Fibroblast of skin of right quadriceps (primary cell): ENCODE results near the gene FBXO11.

ENCODE experiments used
- DNase-seq: peaks from one replicate; pipeline ENCODE4 v3.0.0-alpha.2; 2013

FBXO11 gene

GRCh38 chr2:47782671-47783485 lies 123.4 kb downstream of the FBXO11 start, which contains the start of gene MSH6:
Gene MSH6, plus strand, starts transcription at chr2:47783145. Its CDS starts 89 bp downstream, at chr2:47783234.
- peak; percentile 90 for DNase-seq

GRCh38 chr2:47782381-47782670 lies 124.0 kb downstream of the FBXO11 start:
- no peak for DNase-seq

- DNase-seq = no peak
Observed at GRCh38 chr2:47779426-47779790, 126.9 kb downstream of the FBXO11 start.

- no peak for DNase-seq
Observed at GRCh38 chr2:47778698-47779425, 127.4 kb downstream of the FBXO11 start.

- DNase-seq = no peak
Observed at GRCh38 chr2:47777277-47777937, 128.9 kb downstream of the FBXO11 start.

GRCh38 chr2:47774567-47774966 lies 131.7 kb downstream of the FBXO11 start:
- DNase-seq = no peak

- DNase-seq = no peak
Observed at GRCh38 chr2:47772343-47772742, 134.0 kb downstream of the FBXO11 start.

GRCh38 chr2:47771211-47771610 lies 135.1 kb downstream of the FBXO11 start:
- DNase-seq = peak; percentile 86

- DNase-seq = no peak
Observed at GRCh38 chr2:47769318-47769717, 137.0 kb downstream of the FBXO11 start.

- DNase-seq = peak; percentile 29
Observed at GRCh38 chr2:47767880-47768609, 138.3 kb downstream of the FBXO11 start.

- no peak for DNase-seq
Observed at GRCh38 chr2:47767497-47767844, 138.8 kb downstream of the FBXO11 start.

- no peak for DNase-seq
Observed at GRCh38 chr2:47751856-47752414, 154.4 kb downstream of the FBXO11 start.

GRCh38 chr2:47747878-47748277 lies 158.4 kb downstream of the FBXO11 start:
- DNase-seq = no peak

GRCh38 chr2:47744074-47744473 lies 162.2 kb downstream of the FBXO11 start:
- no peak for DNase-seq

GRCh38 chr2:47741637-47742036 lies 164.7 kb downstream of the FBXO11 start:
- no peak for DNase-seq

- no peak for DNase-seq
Observed at GRCh38 chr2:47741101-47741500, 165.2 kb downstream of the FBXO11 start.
